HG03064 (cell line): ENCODE results near the gene RAB26.
"Not testable (repeated sequence)": the region's sequence is repeated elsewhere in the genome, so short reads cannot be mapped to it uniquely, and the experiment has no call there.

Experiments
- ATAC-seq: cut with Tn5 transposase; IDR thresholded peaks from one replicate; pipeline ENCODE4 v1.9.1; 2021; ENCODE audit warnings: low read depth; ENCODE audit not compliant: unreplicated experiment

The RAB26 gene

DNA sequence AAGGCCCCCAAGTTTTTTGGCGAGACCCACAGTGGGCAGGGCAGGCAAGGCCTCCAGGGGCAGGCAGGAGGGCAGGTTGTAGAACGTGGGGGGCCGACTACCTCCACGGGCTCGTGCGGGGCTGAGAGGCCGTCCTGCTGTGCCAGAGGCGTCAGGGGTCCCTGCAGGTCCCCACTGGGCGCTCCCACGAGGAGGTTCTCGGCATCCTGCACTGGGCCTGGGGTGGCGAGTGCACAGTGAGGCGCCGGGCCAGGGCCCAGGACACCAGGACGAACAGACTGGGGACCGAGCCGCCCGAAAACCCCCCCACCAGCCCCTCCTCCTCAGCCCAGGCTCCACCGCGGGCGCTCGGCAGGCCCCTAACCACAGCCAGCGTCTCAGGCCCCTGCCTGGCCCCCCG, 32.0 kb upstream of the RAB26 start:
- ATAC-seq, result not testable (repeated sequence)

DNA sequence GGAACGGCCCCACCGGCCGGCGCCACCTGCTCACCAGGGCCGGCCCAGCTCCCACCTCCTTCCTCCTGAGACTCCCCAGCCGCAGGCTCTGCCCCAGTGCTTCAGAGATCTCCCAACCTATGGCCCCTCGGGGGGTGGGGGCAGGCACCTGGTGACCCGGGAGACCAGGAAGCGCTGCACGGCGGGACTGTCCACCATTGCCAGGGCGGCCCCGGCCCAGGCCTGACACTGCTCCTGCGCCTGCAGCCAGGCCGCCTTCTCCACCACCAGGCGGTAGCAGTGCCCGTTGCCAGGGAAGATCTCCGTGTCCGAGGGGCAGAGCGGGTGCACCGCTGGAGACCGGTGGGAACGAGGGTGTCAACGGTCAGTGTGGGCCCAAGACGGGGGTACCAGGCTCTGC, 31.1 kb upstream of the RAB26 start:
- ATAC-seq, result not testable (repeated sequence)

DNA sequence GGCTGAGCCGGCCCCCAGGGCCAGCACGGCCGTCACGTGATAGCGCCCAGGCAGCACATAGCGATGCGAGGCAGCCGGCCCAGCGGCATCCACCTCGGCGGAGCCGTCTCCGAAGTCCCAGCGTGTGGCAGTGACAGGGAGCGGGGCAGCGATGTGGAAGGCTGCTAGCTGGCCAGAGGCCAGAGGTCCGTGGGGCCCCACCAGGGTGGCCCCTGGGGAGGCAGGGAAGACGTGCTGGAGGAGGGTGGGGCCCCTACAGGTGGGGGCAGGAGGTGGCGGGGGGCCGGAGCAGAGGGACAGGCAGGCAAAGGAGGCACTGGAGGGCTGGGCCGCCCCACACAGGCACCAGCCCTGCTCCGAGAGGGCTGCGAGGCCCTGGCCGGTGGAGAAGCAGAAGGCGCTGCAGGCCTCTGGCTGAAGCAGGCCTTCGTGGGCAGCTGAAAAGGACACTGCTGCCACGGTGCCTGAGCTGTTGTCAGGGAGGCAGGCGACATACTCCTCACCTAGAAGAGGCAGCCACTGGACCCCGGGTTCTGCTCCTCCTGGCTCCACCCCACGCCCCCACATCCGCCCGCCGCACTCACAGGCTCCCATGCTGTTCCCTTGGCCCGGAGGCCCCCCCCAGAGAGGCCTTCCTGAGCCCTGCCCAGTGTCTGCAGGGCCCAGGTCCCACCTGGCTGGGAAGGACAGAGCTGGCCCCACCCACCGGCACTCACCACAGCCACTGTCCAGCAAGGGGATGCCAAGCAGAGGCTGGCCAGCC, 30.3 kb upstream of the RAB26 start:
- not testable (repeated sequence) for ATAC-seq

DNA sequence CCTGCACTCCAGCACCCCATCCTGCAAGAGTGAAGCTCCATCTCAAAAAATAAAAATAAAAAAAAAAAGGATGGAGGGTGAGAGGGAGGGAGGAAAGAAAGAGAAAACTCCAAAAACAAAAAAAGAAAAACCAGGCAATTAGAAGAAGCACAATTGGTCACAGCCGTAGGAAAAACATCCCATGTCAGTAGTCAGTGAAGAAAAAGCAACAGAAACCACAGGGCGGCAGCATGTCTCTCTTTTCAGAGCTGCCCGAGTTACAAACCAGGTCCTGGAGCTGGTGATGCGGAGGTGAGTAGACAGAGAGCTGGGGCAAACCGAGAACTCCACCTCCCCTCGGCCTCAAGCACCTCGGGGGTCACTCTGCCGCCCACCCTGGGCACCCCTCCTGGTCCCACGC, 27.1 kb upstream of the RAB26 start:
- not testable (repeated sequence) for ATAC-seq

DNA sequence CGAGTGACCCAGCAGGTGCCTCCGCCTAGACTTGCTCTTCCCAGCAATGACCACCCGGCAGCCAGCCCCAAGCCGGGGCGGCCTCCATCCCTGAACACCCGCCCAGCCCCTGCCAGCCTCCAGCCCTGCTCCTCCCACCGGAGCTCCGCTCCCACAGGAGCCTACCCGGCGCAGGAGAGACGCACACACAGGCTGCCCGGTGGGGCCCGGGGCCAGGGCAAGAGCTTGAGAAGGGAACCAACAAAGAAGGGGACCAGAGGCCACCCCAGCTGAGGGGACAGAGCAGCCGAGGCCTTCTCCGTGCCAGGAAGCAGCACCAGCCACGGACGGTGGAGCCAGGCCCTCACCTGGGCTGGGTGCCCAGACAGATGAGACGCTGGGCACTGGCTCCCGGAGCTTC, 26.6 kb upstream of the RAB26 start:
- no peak for ATAC-seq

DNA sequence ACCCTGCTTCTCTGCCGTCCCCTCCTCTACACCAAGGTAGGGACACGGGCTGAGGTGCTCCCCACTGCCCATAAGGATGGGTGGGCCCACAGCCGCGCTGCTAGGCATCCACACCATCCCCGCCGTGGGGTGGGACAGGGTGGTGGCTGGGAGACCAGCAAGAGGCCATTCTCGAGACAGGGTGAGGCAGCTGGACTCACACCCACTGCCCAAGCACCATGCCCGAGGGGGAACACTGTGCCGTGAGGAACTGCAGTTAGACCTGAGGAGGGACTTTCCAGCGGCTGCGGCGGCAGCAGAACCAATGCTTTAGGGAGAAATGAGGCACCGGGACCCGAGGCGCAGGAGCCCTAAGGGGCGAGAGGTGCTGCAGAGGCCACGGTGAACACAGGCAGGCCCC, 26.0 kb upstream of the RAB26 start:
- no peak for ATAC-seq

DNA sequence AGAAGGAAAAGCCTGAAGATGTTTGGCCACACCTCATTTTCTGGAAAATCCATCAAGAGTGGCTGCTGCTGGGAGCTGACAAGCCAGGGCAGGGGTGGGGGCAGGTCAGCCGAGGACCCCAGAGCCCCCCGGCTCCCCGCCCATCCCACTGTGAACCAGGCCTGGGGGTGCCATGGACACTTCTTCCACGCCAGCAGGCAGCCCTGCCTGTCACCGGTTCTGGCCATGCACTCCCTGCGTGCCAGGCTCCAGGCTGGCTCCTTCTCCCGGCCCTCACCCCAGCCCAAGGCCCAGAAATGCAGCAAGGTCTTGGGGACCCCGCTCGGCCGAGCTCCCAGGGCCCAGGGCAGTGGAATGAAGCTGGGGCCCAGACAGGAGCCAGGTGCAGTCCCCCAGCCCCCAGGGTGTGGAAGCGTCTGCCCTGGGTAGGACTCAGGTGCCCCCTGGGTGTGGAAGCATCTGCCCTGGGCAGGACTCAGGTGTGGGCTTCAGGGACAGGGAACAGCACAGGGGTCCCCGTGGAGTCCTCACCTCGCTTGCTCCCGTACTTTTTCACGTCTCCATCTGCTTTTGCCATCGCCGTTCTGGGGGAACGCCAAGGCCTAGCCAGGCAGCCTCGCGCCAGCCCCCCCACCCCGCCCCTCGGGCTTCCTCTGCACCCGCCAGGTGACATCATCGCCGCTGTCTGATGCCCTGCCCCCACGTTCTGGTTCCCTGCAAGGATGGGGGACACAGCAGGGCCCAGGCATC, 25.3 kb upstream of the RAB26 start:
- not testable (repeated sequence) for ATAC-seq

DNA sequence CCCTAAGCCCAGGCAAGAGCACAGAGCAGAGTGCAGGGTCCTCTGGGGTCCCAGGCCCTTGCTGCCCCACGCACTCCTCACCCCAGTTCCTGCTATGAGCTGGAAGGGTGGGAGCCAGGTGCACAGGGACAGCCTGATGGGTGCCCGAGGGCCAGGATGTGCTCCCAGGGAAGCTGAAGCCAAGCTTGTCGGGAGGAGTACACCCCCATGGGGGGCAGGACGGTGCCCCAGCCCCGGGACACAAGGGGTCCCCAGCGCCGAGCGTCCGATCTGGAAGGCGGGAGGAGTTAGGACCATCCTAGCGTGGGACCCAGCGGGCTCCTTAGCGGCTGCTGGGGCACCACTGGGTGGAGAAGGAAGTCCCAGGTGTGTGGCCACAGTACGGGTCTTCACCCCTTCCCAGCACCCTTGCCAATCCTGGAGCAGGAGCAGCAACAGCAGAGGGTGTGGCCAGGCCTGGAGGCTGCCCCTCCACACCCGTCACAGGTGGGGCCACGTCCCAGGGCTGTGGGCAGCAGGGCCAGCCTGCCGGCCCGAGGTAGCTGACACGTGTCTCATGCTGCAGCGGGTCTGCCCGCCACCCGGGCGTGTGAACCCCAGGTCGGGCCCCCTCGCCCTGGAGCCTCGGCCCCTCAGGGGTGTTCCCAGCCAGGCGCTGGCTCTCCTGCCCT, 24.6 kb upstream of the RAB26 start:
- not testable (repeated sequence) for ATAC-seq

DNA sequence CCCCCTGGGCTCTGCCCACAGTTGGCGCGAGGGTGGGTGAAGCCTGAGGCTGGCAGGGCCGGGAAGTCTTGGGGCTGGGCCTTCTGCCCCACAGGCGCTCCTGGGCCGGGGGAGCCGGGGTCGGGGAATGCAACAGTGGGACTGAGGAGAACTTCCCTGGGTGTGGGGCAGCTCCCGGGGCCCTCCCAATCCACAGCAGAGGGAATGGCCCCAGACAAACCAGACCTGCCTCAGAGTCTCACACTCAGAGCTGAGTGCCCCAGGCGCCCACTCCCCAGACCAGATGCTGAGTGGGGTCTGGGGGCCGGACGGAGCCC, 24.1 kb upstream of the RAB26 start:
- ATAC-seq, result not testable (repeated sequence)

DNA sequence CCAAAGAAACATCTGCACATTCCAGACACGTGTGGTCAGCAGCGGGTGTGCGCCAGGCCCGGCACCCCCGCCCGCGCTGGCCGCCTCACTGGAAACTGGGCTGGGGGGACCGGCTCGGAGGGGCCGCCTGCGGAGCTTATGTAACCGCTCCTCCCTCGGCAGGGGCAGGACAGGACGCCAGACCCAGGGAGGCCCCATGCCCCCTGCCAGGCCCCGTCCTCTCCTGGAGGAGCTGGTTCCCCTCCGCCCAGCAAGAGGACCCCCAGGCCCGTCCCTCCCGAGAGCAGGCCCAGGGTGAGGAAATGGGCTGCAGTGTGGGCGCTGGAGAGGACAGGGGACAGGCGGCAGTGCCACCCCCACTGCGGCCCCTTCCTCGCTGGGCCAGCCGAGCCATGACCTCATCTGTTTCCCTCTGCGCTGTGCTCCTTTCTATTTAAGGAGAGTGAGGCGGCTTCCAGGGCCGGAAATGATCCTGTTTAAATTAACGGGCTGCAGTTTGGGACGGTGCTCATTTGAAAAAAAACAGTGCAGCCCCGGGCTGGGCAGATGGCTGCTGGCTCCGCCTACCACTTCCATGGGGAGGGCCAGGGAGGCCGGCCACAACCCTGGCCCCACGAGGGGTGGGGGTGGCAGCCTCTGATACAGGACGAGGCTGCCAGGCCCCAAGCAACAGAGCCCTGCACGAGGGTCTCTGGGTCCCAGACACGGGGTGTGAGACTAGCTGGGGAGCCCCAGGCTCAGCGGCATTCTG, 23.6 kb upstream of the RAB26 start:
- not testable (repeated sequence) for ATAC-seq

DNA sequence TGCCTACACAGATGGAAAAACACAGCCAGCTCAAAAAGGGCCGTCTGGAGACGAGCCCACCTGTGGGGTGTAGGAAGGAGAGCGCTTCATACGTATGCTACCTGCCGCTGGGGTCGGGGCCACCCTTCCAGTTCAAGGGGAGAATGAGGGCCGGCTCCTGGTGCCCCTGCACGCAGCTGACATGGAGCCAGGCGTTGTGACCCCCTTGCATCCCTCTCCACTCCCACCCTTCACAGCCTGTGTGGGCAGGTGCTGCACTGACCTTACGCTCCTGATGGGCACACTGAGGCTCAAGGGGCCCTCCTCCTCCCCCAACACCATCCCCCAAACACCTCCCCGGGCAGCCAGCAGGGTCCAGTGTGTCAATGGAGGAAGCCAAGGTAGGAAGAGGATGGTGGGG, 22.8 kb upstream of the RAB26 start:
- ATAC-seq, result not testable (repeated sequence)

DNA sequence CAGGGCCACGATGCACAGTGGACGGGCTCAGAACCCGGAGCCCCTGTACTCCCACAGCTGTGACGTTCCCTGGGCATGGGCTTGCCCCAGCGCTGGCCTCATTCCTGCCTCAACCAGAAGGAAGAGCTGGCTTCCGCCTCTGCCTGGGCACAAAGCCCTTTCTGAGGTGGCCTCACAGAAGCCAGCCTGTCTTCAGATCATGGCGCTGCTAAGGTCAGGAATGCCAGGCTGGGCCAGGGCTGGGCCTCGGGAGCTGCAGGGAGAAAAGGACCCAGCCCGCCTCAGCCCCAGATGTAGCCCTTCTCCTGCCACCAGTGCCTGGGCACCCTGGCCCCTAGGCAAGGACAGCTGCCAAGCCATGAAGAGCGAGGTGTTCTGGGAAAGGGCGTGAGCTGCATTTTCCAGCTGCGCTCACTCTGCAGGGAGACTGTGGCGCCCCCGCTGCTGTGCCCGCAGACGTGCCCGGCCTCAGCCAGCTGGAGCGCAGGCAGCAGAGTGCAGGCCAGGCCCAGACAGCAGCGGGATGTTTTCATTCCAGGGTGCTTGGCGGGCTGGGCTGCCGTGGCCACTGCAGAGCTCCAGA, 22.2 kb upstream of the RAB26 start:
- not testable (repeated sequence) for ATAC-seq

DNA sequence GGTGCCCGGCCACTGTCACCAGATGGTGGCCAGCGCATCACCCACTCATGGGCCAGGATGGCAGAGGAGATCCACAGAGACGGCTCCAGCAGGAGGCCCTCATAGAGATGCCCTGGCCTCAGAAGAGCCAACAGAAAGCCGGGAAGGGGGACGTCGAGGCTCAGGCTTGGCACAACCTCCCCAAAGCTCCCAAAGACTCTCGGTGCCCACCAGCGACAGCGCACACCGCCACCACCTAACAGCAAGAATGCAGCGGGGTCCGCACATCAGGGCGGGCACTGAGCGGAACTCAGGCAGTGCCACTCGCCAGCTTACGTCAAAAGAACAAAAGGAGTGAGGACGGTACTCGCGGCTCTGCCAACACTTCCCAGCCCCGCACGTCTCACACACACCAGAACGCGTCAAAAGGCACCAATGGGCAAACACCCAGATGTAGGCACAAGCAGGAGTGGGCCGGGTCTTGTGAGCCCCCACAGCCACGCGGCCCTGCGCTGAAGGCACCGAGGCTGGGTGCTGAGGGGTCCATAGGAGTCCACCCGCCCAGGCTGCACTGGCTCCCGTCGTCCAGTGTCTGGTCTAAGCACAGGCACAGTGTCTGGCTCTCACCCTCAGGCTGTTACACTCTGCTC, 21.4 kb upstream of the RAB26 start:
- ATAC-seq, result not testable (repeated sequence)

DNA sequence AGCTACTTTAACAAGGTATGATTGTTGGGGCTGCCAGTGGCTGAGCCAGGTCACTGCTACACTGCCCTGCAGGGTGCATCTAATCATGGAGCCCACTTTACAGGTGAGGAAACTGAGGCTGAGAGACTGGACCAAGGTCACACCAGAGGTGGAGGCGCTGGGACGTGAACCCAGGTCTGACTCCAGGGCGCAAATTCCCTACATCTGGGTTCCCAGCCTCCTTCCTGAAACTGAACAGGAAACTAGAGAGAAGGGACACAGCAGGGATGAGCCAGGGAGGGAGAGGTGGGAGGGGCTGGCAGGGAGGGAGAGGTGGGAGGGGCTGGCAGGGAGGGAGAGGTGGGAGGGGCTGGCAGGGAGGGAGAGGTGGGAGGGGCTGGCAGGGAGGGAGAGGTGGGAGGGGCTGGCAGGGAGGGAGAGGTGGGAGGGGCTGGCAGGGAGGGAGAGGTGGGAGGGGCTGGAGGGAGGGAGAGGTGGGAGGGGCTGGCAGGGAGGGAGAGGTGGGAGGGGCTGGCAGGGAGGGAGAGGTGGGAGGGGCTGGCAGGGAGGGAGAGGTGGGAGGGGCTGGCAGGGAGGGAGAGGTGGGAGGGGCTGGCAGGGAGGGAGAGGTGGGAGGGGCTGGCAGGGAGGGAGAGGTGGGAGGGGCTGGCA, 20.7 kb upstream of the RAB26 start:
- not testable (repeated sequence) for ATAC-seq

DNA sequence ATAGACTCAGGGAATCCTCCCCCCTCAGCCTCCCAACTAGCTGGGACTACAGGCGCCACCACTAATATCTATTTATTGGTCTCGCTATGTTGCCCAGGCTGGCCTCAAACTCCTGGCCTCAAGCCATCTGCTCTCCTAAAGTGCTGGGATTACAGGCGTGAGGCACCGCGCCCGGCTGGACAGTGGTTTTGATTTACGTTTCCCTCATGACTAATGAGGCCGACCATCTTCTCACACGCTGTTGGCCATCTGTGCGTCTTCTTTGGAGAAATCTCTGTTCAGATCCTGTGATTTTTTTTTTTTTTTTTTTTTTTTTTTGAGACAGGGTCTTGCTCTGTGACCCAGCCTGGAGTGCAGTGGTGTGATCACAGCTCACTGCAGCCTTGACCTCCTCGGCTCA, 19.2 kb upstream of the RAB26 start:
- not testable (repeated sequence) for ATAC-seq

DNA sequence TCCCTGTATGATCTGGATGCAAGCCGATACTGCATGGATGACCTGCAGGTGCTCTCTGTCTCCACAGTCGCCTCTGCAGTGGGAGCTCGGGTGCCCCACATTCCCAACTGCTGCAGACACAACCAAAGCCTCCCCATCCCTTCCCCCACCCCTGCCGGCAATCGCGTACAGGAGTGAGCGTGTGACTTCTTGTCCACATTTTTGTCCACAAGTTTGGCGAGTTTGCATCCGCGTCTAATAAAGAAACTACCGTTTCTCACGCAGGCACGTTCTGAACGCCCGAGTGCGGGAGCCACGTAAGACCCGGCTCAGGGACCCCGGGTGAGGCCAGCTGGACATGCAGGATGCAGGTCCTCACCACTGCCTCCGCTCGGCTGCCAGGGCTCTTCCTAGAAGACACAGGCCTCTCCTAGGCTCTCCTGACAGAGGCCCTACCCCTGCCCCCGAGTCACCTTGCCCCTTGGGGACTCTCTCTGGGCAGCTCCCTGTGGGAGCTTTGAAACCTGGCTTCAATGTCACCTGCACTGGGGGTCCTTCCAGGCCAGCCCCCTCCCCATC, 18.5 kb upstream of the RAB26 start:
- not testable (repeated sequence) for ATAC-seq

DNA sequence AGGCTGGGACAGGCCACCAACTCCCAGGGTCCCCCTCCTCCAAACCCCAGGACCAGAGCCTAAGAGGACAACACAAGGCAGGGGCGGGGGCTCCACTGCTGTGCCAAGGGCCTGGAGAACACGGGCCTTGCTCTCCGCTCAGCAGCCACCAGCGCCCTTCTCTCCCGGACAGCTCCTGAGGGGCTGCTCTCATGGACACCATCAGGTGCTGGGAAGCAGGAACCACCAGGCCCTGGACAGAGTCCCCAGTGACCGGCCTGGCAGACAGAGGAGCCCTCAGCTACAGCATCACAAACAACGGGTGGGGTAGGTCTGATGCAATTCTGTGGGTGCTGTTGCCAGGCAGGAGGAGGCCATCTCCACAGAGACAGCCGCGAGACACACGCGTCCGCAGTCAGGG, 14.6 kb upstream of the RAB26 start:
- ATAC-seq, result not testable (repeated sequence)

DNA sequence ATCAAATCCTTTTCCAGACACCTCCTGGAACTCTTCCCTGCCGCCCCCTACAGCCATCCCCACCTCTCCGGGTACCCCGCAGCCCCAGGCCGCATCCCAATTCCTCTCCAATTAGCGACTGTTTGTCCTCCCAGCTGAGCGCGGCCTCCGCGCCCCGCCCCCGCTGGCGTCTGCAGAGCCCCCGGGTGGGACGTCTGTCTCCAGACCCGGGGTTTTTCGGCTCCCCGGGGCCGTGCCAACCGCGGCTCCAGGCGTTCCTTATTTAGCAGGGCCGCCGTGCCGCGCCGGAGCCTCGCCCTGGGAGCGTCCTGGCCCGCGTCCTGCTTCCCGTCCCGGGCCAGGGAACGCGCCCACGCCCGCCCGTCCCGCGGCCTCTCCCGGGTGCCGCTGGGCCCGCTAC, 13.4 kb upstream of the RAB26 start:
- not testable (repeated sequence) for ATAC-seq
